Uterus (tissue), 4 donors: ENCODE measurements around the gene WDTC1. TPM values are rescaled to one million over a fixed set of nuclear protein-coding genes. Genes with fewer than 3 reads are reported as not detected.

Source experiments
- DNase-seq, 2 donors: peaks; one replicate each; pipeline ENCODE4 v3.0.0-alpha.2; 2019 to 2020
- H3K27ac ChIP-seq, 2 donors: fragments of 200-600 bp; sonication (generic); 1 replicate in 1 of 2; 2 replicates in 1 of 2; pipeline ENCODE4 v1.5.1; 2016 to 2018
- H3K27me3 ChIP-seq, 2 donors: fragments of 200-600 bp; sonication (generic); one replicate each; pipeline ENCODE4 v1.5.1; 2018 to 2019; ENCODE audit warnings: control low read depth in 1 of 2
- H3K36me3 ChIP-seq, 2 donors: fragments of 200-600 bp; sonication (generic); one replicate each; pipeline ENCODE4 v1.5.1; 2019; ENCODE audit warnings: control low read depth in 1 of 2
- H3K4me1 ChIP-seq, 2 donors: fragments of 200-600 bp; sonication (generic); one replicate each; pipeline ENCODE4 v1.5.1; 2018 to 2019; ENCODE audit warnings: control low read depth in 1 of 2
- H3K4me3 ChIP-seq, 2 donors: fragments of 200-600 bp; sonication (generic); 1 replicate in 1 of 2; 2 replicates in 1 of 2; pipeline ENCODE4 v1.5.1; 2018 to 2019; ENCODE audit warnings: mild to moderate bottlenecking in 1 of 2
- H3K9me3 ChIP-seq, 2 donors: fragments of 200-600 bp; sonication (generic); one replicate each; pipeline ENCODE4 v1.5.1; 2019; ENCODE audit warnings: control low read depth in 1 of 2
- CTCF ChIP-seq, 4 experiments: fragments of 200-600 bp in 2 of 4; fragments of 450-650 bp in 2 of 4; sonication (generic) in 2 of 4; IDR thresholded peaks; one replicate each; pipeline ENCODE4 v1.5.1; 2016 to 2019; ENCODE audit warnings: antibody characterized with exemption in 4 of 4, mild to moderate bottlenecking in 2 of 4, moderate library complexity in 1 of 4
- POLR2A ChIP-seq, 2 donors: fragments of 450-650 bp; IDR thresholded peaks; one replicate each; pipeline ENCODE4 v1.6.1; 2016; ENCODE audit warnings: antibody characterized with exemption in 2 of 2, mild to moderate bottlenecking in 1 of 2, moderate library complexity in 1 of 2
- intact Hi-C: fragments of 100-400 bp; cut with DNase I; formaldehyde crosslinking; loops from one replicate; pipeline ENCODE4 v1.15.1; 2023; ENCODE audit warnings: low total_unique reads
- total RNA-seq, 4 donors: library from RNA; depleted of rRNA in 3 of 4; stranded (reverse); fragments of >200 nt in 3 of 4; gene quantifications; one replicate each; pipeline versions ENCODE4 v1.1.0 to v1.2.4, GENCODE V29; 2014 to 2023
- donor health status: DM: yes; HTN: yes; CAD: no.

WDTC1 gene
- total RNA-seq, 4 donors from 2014 or later = 5.6 to 45.8 (median 34.2) TPM

- DNase-seq = no peak
- Histone ChIP-seq H3K9me3 (no peaks in the 10 kb centered on the region), H3K27me3 (no peaks in the 10 kb centered on the region), H3K4me1 (peaks cover 0 to 7% of the 10 kb centered on the region in 2 donors), H3K4me3 (no peak overlapping the region), H3K36me3 (no peaks in the 10 kb centered on the region), H3K27ac (peak overlapping the region in 1 of 2 donors; percentile 34)
- no peak for TF ChIP-seq CTCF (IDR thresholded peaks at IDR 0.05)
- no peak for TF ChIP-seq POLR2A (IDR thresholded peaks at IDR 0.05)
- intact Hi-C loops = no loop called here
These were observed 84.2 kb downstream of the WDTC1 start for GRCh38 chr1:27318596-27318995.

- Histone ChIP-seq H3K36me3 (no peaks in the 10 kb centered on the region), H3K4me3 (peak within 1 kb of the TSS; percentile 91 to 95), H3K4me1 (peaks cover 0 to 7% of the 10 kb centered on the region in 2 donors), H3K27ac (peak within 1 kb of the TSS; percentile 79 to 85), H3K27me3 (no peaks in the 10 kb centered on the region), H3K9me3 (no peaks in the 10 kb centered on the region)
- TF ChIP-seq CTCF (IDR thresholded peaks at IDR 0.05) = peak; percentile 5 to 57 (median 32)
- peak in 1 of 2 donors; percentile 53 for TF ChIP-seq POLR2A (IDR thresholded peaks at IDR 0.05)
- DNase-seq = peak; percentile 95 to 96
- intact Hi-C loops = no loop called here
These were observed 87.6 kb downstream of the WDTC1 start, which contains the start of gene TMEM222 for GRCh38 chr1:27321813-27322568. TSS of gene TMEM222 (plus strand) at chr1:27322163. CDS start at chr1:27322198, 35 bp downstream.

DNA sequence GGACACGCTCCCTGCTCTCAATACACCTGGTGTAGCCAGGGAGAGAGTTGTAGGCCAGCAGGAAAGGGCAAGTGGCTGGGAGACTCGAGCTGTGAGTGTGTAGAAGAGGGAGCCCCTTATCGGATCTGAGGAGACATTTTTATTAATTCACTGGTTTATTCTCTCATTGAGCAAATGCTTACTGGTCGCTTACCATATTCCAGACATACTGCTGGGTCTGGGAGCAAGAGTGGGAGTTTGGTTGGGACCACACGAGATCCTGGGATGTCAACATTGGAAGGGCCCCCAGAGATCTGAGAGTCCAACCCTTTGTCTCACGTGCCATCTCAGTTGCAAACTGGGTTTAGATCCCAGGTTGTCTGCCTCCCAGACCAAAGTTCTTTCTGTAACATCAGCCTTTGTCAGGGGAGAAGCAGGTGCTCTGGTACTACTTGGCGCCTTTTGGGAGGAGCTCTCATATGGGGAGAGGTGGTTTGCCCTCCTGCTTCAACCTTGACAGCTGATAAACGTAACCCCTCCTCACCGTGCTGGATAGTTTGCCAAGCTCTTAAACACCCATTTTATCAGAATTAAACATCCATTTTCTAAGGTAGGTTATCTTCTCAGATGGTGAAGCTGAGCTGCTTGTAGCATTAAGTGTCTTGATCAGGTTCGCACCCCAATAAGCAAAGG is 88.3 kb downstream of the WDTC1 start:
- Histone ChIP-seq H3K27ac (peak overlapping the region; percentile 79 to 85), H3K4me1 (peaks cover 0 to 7% of the 10 kb centered on the region in 2 donors), H3K27me3 (no peaks in the 10 kb centered on the region), H3K36me3 (no peaks in the 10 kb centered on the region), H3K9me3 (no peaks in the 10 kb centered on the region), H3K4me3 (peak overlapping the region; percentile 91 to 95)
- TF ChIP-seq POLR2A (IDR thresholded peaks at IDR 0.05) = no peak
- no peak for DNase-seq
- intact Hi-C loops = no loop called here

DNA sequence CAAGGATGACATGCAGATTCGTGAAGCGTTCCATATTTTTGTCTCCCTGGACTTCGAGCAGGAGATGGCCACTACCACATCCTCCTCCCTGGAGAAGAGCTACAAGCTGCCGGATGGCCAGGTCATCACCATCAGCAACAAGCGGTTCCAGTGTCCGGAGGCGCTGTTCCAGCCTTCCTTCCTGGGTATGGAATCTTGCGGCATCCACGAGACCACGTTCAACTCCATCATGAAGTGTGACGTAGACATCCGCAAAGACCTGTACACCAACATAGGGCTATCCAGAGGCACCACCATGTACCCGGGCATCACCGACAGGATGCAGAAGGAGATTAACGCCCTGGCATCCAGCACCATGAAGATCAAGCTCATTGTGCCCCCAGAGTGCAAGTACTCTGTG is 90.9 kb downstream of the WDTC1 start:
- Histone ChIP-seq H3K27me3 (no peaks in the 10 kb centered on the region), H3K4me3 (no peak overlapping the region), H3K36me3 (no peaks in the 10 kb centered on the region), H3K4me1 (peaks cover 0 to 7% of the 10 kb centered on the region in 2 donors), H3K9me3 (no peaks in the 10 kb centered on the region), H3K27ac (no peak overlapping the region)
- TF ChIP-seq POLR2A (IDR thresholded peaks at IDR 0.05) (no peak), CTCF (IDR thresholded peaks at IDR 0.05) (no peak)
- no peak for DNase-seq
- intact Hi-C loops = no loop called here

- Histone ChIP-seq H3K9me3 (no peaks in the 10 kb centered on the region), H3K27ac (no peak overlapping the region), H3K36me3 (no peaks in the 10 kb centered on the region), H3K4me1 (peaks cover 0 to 7% of the 10 kb centered on the region in 2 donors), H3K27me3 (no peaks in the 10 kb centered on the region), H3K4me3 (no peak overlapping the region)
- no peak for DNase-seq
- TF ChIP-seq CTCF (IDR thresholded peaks at IDR 0.05) = no peak
- TF ChIP-seq POLR2A (IDR thresholded peaks at IDR 0.05) = no peak
- intact Hi-C loops = no loop called here
These were observed 93.5 kb downstream of the WDTC1 start for GRCh38 chr1:27327964-27328363.
